ENCODE data around the gene ANKRD35. TPM values are rescaled to one million over a fixed set of nuclear protein-coding genes. Genes with fewer than 3 reads are reported as not detected.
"Not testable (repeated sequence)": the region's sequence is repeated elsewhere in the genome, so short reads cannot be mapped to it uniquely, and the experiment has no call there.

Gene ANKRD35
- total RNA-seq (2021) = 2.7 to 3.2 TPM (median 2.9 TPM) in 3 replicates
- Bru-seq, nascent RNA = percentile 28 among the genes with signal in this experiment
- long read RNA-seq, experiment 1, partial matches to known transcripts = 27 of 27 reads
- long read RNA-seq, experiment 1, other reads (novel, unspliced or antisense) = 0 of 27 reads
- long read RNA-seq, experiment 2, partial matches to known transcripts = 8 of 8 reads
- long read RNA-seq, experiment 2, other reads (novel, unspliced or antisense) = 0 of 8 reads
- long read RNA-seq, experiment 3, partial matches to known transcripts = 27 of 27 reads
- long read RNA-seq, experiment 3, other reads (novel, unspliced or antisense) = 0 of 27 reads

- ATAC-seq = peak; percentile 97
- Mint-ChIP-seq H3K4me3 (peak within 1 kb of the TSS; percentile 79), H3K27me3 (ENCODE audit: low read depth) (peaks cover 35% of the 10 kb centered on the region), H3K4me1 (peaks cover 15% of the 10 kb centered on the region), H3K9me3 (no peaks in the 10 kb centered on the region), H3K36me3 (no peaks in the 10 kb centered on the region), H3K27ac (no peak within 1 kb of the TSS)
- ChIA-PET POLR2A (interaction anchor here (2.0 kb wide), 1 partner anchor 26 kb away, joined by 10 read pairs; the partner anchor contains the start of gene PIAS3), CTCF (interaction anchor here (1.1 to 3.3 kb wide), 11 partner anchors 14 to 122 kb away, joined by 3 to 40 read pairs (median 7); partner anchors contain the start of genes ANKRD34A, ITGA10, NUDT17 and PIAS3)
- DNase-seq (ENCODE audit: low spot score) = peak; percentile 93
- TF ChIP-seq SP1 (CRISPR knock-in tag; conservative IDR thresholded peaks at IDR 0.05) = peak; percentile 46; the same call in 1 of the 2 replicates
- no peak for TF ChIP-seq FOXP1 (CRISPR knock-in tag; IDR thresholded peaks at IDR 0.05; ENCODE audit: borderline replicate concordance)
- no peak for TF ChIP-seq USF2 (CRISPR knock-in tag; IDR thresholded peaks at IDR 0.05)
These were observed at the start of gene ANKRD35 for GRCh38 chr1:145885738-145886287. Gene ANKRD35 (minus strand): TSS chr1:145885866. CDS start chr1:145885758, 108 bp downstream.

GRCh38 chr1:145932522-145933009 lies 46.9 kb upstream of the ANKRD35 start:
- H3K27me3 Mint-ChIP-seq (ENCODE audit: low read depth); POLR2A ChIA-PET; DNase-seq (ENCODE audit: low spot score); H3K36me3 Mint-ChIP-seq; H3K9me3 Mint-ChIP-seq; CTCF ChIA-PET; ATAC-seq: not testable (repeated sequence)
- TF ChIP-seq MAX (CRISPR knock-in tag; IDR thresholded peaks at IDR 0.05) (peak; percentile 62), USF2 (CRISPR knock-in tag; IDR thresholded peaks at IDR 0.05) (0 out of 2 replicates have a peak, but pooled peaks have one; percentile 30)
- H3K27ac Mint-ChIP-seq = peak overlapping the region; percentile 87
- H3K4me3 Mint-ChIP-seq = peak overlapping the region; percentile 20; the same call in 1 of the 2 replicates
- H3K4me1 Mint-ChIP-seq = peaks cover 28% of the 10 kb centered on the region

GRCh38 chr1:145927916-145928643 lies 42.4 kb upstream of the ANKRD35 start:
- POLR2A ChIA-PET = interaction anchor here (0.7 to 2.6 kb wide), 13 partner anchors 9 to 110 kb away, joined by 3 to 24 read pairs (median 6); partner anchors contain the start of genes ANKRD34A, LIX1L, NUDT17 and PEX11B
- Mint-ChIP-seq H3K9me3 (no peaks in the 10 kb centered on the region), H3K27me3 (ENCODE audit: low read depth) (no peaks in the 10 kb centered on the region), H3K4me1 (peaks cover 25% of the 10 kb centered on the region), H3K4me3 (no peak overlapping the region; the same call in none of the 2 replicates), H3K27ac (no peak overlapping the region), H3K36me3 (peaks cover 6% of the 10 kb centered on the region)
- TF ChIP-seq HMGXB4 (CRISPR knock-in tag; IDR thresholded peaks at IDR 0.05) (no peak), ZMAT4 (CRISPR knock-in tag; IDR thresholded peaks at IDR 0.05) (no peak), NR3C1 (CRISPR knock-in tag; conservative IDR thresholded peaks at IDR 0.05; ENCODE audit: low read depth) (no peak), CDX4 (CRISPR knock-in tag; IDR thresholded peaks at IDR 0.05; ENCODE audit: borderline replicate concordance) (no peak), STAT6 (CRISPR knock-in tag; conservative IDR thresholded peaks at IDR 0.05; ENCODE audit: low read depth) (no peak), ESRRA (CRISPR knock-in tag; IDR thresholded peaks at IDR 0.05; ENCODE audit: borderline replicate concordance) (no peak)
- DNase-seq (ENCODE audit: low spot score) = no peak
- ATAC-seq = no peak
- CTCF ChIA-PET = interaction anchor here (0.7 to 2.3 kb wide), 17 partner anchors 9 to 83 kb away, joined by 3 to 22 read pairs (median 4); partner anchors contain the start of genes ANKRD34A, ANKRD35, ITGA10 and LIX1L

Measured in WTC11 (cell line).